Measurements from ENCODE around the gene ADGRG4. TPM values are rescaled to one million over a fixed set of nuclear protein-coding genes. Genes with fewer than 3 reads are reported as not detected.
"Not testable (repeated sequence)": the region's sequence is repeated elsewhere in the genome, so short reads cannot be mapped to it uniquely, and the experiment has no call there.

The ADGRG4 gene, protein sequence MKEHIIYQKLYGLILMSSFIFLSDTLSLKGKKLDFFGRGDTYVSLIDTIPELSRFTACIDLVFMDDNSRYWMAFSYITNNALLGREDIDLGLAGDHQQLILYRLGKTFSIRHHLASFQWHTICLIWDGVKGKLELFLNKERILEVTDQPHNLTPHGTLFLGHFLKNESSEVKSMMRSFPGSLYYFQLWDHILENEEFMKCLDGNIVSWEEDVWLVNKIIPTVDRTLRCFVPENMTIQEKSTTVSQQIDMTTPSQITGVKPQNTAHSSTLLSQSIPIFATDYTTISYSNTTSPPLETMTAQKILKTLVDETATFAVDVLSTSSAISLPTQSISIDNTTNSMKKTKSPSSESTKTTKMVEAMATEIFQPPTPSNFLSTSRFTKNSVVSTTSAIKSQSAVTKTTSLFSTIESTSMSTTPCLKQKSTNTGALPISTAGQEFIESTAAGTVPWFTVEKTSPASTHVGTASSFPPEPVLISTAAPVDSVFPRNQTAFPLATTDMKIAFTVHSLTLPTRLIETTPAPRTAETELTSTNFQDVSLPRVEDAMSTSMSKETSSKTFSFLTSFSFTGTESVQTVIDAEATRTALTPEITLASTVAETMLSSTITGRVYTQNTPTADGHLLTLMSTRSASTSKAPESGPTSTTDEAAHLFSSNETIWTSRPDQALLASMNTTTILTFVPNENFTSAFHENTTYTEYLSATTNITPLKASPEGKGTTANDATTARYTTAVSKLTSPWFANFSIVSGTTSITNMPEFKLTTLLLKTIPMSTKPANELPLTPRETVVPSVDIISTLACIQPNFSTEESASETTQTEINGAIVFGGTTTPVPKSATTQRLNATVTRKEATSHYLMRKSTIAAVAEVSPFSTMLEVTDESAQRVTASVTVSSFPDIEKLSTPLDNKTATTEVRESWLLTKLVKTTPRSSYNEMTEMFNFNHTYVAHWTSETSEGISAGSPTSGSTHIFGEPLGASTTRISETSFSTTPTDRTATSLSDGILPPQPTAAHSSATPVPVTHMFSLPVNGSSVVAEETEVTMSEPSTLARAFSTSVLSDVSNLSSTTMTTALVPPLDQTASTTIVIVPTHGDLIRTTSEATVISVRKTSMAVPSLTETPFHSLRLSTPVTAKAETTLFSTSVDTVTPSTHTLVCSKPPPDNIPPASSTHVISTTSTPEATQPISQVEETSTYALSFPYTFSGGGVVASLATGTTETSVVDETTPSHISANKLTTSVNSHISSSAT (N-terminal part only)
- total RNA-seq (1 to 10 TPM in 1 of 7 donors, under 1 TPM in 4, not detected in 2; 0.03 to 1.4 (median 0.34) TPM), polyA plus RNA-seq (1 to 10 TPM in 1 of 2 donors, under 1 TPM in 1; 0.01 to 2.0 TPM)
- long read RNA-seq, donor 1 = 0 reads
- long read RNA-seq, donor 2 = 0 reads
- long read RNA-seq, donor 3 = 0 reads

DNA sequence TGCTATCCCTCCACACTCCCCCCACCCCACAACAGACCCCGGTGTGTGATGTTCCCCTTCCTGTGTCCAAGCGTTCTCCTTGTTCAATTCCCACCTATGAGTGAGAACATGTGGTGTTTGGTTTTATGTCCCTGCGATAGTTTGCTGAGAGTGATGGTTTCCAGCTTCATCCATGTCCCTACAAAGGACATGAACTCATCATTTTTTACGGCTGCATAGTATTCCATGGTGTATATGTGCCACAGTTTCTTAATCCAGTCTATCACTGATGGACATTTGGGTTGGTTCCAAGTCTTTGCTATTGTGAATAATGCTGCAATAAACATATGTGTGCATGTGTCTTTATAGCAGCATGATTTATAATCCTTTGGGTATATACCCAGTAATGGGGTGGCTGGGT, at the start of gene ADGRG4:
Gene ADGRG4, plus strand, starts transcription at position 243 of the 400 bp plus-strand sequence. CDS start 7,815 bp downstream, outside the sequence.
- H3K4me1 ChIP-seq (ENCODE audit: insufficient read depth); H3K4me3 ChIP-seq; intact Hi-C loops (cut with DNase I); H3K27me3 ChIP-seq; DNase-seq; H3K27ac ChIP-seq; H3K36me3 ChIP-seq; H3K9me3 ChIP-seq: not testable (repeated sequence)
- WGBS, 3 donors = 90 to 95% (median 92%) methylated on average over 4 of the region's 4 CpGs

DNA sequence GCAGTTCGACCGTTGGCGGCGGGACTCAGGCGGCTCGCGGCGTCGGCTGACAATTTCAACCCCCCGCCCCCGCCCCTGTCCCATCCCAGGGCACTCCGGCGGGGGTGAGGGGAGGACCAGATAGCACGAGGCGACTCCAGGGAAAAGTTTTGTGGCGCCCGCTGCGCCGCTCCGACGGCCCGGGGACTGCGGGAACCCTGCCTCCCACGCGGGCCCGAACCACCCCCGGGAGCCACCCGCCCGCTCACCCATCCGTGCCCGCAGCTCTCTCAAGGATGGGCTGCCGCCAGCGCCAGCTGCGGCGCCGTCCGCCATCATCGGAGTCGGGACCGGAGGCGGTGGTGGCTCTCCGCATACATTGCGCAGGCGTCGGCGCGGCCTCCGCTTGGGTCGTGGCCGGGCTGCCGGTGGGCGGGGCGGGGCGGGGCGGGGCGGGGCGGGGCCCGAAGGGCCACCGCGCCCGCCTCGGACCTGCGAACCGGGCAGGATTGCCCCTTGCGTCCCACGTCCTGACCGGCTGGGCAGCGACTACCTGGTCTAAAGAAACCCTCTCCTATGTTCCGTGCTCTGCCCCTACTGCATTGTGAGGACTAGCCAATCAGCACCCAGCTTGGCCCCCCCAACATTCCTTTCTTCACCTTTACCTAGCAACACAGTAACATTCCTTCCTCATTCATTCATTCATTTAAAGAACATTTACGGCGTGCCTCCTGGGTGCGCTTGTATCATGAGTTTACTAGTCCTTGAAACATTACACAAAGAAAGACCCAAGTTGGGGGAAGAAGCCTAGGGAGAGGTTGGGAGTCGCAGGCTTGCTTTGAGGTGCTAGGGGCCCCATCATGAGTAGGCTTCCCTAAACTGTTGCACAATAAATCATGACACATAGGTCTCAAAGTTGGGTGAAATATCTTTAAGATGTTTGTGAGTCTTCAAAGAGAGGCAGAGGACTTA, 49.4 kb upstream of the ADGRG4 start, which contains the start of gene MAP7D3:
Gene MAP7D3, minus strand, starts transcription at position 360 of the 951 bp plus-strand sequence. Its CDS starts 42 bp downstream, at position 318.
- 26 to 31% (median 31%) methylated on average over 17 to 73 of the region's 73 CpGs for WGBS, 3 donors
- Histone ChIP-seq H3K4me1 (ENCODE audit: insufficient read depth) (no peaks in the 10 kb centered on the region), H3K27ac (peak within 1 kb of the TSS; percentile 77 to 88), H3K36me3 (no peaks in the 10 kb centered on the region), H3K27me3 (no peaks in the 10 kb centered on the region), H3K4me3 (peak within 1 kb of the TSS; percentile 82), H3K9me3 (no peaks in the 10 kb centered on the region)
- no peak for TF ChIP-seq POLR2A (IDR thresholded peaks at IDR 0.05)
- TF ChIP-seq CTCF (IDR thresholded peaks at IDR 0.05) = no peak
- TF ChIP-seq EP300 (IDR thresholded peaks at IDR 0.05) = no peak
- DNase-seq = peak; percentile 52 to 71 (median 64)
- intact Hi-C loops (cut with DNase I) = no loop called here

DNA sequence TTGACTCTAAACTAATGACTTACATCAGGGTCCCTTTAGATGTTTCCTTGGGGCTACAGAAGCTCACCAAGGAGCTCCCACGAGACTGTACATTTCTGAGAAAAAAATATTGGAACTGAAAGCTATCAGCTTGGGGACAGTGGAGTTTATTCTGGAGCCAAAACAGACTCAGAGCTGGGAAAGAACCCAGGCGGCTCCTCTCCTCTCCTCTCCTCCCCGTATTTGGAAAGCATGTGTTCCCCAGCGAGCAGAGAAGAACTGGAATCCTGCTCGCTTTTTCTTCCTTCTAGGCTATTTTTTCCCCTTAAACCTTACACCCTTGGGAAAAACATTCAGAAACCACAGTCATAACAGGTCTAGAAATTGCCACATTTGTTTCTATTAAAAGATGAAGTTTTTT, 45.2 kb upstream of the ADGRG4 start:
- no peak overlapping the region for H3K4me3 ChIP-seq

More for the DNA sequence above, 45.2 kb upstream of the ADGRG4 start:
- intact Hi-C loops (cut with DNase I) = no loop called here
- Histone ChIP-seq H3K9me3 (no peaks in the 10 kb centered on the region), H3K4me1 (ENCODE audit: insufficient read depth) (peaks cover 4% of the 10 kb centered on the region), H3K27ac (peak overlapping the region in 1 of 2 donors; percentile 8), H3K27me3 (no peaks in the 10 kb centered on the region), H3K36me3 (no peaks in the 10 kb centered on the region)
- TF ChIP-seq CTCF (IDR thresholded peaks at IDR 0.05) = no peak
- TF ChIP-seq POLR2A (IDR thresholded peaks at IDR 0.05) = no peak
- TF ChIP-seq EP300 (IDR thresholded peaks at IDR 0.05) = no peak
- peak in 1 of 5 donors; percentile 41 for DNase-seq
- WGBS, 3 donors = 24 to 32% (median 25%) methylated on average over 5 of the region's 5 CpGs
